GM18861 (cell line): ENCODE measurements around the gene KATNBL1.
A peak's percentile ranks its signal among the peaks of the same experiment; 100 is the strongest.

Source experiments
- ATAC-seq: cut with Tn5 transposase; IDR thresholded peaks from one replicate; pipeline ENCODE4 v1.9.1; 2021; ENCODE audit not compliant: unreplicated experiment

Gene KATNBL1, protein sequence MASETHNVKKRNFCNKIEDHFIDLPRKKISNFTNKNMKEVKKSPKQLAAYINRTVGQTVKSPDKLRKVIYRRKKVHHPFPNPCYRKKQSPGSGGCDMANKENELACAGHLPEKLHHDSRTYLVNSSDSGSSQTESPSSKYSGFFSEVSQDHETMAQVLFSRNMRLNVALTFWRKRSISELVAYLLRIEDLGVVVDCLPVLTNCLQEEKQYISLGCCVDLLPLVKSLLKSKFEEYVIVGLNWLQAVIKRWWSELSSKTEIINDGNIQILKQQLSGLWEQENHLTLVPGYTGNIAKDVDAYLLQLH

DNA sequence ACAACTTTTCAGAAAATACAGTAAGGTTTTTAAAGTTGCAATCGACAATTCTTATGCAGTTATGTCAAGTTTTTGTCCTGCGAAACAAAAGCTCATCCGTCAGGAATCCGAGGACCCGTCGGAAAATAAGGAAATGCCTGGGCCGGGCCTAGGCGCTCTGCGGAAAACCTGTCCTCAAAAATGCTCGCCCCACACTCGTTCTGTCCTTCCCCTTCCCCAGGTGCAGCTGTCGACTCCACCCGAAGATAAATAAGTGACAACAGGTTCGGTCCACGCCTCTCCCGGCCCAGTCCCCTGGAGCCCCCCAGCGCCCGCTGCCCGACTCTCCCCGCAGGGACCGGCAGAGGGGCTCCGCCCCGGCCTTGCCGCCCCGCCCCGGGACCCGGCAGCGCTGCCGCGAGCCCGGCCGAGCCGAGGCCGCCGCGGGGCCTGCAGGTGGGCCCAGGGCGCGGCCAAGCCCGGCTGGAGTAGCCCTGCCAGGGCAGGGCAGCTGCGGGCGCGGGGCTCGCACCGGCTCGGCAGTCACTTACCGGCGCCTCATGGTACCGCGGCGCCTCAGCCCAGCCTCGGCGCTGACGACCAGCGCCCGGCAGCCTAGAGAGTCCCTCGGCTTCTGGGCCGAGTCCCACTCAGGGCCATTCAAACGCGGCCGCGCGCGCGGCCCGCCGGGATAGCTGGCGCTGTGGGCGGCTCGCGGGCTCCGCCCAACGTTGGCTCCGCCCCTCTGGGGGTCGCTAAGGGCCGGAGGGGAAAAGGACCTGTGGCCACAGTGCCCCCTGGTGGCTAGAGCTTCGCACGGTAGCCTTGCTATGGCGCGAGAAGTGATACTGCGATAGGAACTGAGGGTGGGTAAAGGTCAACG lies at the start of gene KATNBL1:
TSS of gene KATNBL1 (minus strand) at position 676 of the 862 bp plus-strand sequence. CDS start 46,420 bp downstream, outside the sequence.
- ATAC-seq, result peak; percentile 89

DNA sequence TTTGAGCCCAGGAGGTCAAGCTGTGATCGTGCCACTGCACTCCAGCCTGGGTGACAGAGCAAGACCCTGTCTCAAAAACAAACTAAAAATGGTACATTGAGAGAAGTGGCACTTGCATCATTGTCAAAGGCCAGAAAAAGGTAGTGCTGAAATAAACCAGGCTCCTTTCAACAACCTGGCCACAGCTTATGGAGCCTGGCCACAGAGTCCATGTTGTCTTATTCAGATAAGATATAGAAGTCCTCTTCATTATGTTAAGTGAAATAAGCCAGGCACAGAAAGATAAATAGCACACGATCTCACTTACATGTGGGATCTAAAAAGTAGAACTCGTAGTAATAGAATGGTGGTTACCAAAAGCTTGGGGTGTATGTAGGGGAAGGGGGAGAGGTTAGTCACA lies 49.7 kb upstream of the KATNBL1 start:
- ATAC-seq, result no peak

DNA sequence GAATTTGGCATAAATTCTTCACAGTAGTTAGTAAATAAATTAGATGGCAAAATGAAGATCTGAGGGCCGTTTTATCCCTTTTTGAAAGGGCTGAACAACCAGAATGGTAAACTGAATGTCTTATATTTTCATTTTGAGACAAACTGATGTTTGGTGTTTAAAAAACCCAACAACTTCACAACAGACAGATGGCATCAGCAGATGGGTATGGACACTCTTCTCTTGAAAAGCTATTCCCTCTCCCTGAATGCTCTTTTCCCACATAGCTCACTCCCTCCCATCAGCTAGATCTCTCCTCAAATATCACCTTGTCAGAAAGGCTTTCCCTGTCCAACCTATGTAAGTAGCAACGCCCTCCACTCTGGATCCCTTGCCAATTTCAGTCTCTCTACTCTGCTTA lies 48.3 kb upstream of the KATNBL1 start:
- ATAC-seq, result no peak

- ATAC-seq, result no peak
Measured at GRCh38 chr15:34252545-34252944, 42.6 kb upstream of the KATNBL1 start.

- no peak for ATAC-seq
Measured at GRCh38 chr15:34248190-34248589, 38.3 kb upstream of the KATNBL1 start.

GRCh38 chr15:34246276-34246976 lies 36.5 kb upstream of the KATNBL1 start:
- no peak for ATAC-seq

GRCh38 chr15:34243226-34243625 lies 33.3 kb upstream of the KATNBL1 start:
- no peak for ATAC-seq

DNA sequence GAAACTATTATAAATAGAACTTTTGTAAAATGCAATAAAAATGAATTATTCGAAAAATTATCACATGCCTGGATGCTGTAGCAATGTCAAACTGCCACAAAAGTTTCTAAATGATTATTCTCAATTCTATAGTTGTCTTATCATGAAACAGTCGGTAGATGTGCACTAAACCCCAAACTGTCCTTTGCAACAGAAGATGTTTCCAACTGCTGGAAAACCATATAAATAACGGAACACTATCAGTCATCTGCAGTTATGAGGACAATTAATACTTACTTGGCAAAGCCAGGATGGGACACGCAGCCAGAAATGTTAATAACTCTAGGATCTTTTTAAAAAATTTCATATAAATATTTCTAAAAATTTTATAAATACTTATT lies 32.4 kb upstream of the KATNBL1 start:
- no peak for ATAC-seq

GRCh38 chr15:34241376-34242330 lies 31.8 kb upstream of the KATNBL1 start:
- ATAC-seq, result peak; percentile 62

GRCh38 chr15:34240537-34240936 lies 30.6 kb upstream of the KATNBL1 start:
- ATAC-seq, result no peak

DNA sequence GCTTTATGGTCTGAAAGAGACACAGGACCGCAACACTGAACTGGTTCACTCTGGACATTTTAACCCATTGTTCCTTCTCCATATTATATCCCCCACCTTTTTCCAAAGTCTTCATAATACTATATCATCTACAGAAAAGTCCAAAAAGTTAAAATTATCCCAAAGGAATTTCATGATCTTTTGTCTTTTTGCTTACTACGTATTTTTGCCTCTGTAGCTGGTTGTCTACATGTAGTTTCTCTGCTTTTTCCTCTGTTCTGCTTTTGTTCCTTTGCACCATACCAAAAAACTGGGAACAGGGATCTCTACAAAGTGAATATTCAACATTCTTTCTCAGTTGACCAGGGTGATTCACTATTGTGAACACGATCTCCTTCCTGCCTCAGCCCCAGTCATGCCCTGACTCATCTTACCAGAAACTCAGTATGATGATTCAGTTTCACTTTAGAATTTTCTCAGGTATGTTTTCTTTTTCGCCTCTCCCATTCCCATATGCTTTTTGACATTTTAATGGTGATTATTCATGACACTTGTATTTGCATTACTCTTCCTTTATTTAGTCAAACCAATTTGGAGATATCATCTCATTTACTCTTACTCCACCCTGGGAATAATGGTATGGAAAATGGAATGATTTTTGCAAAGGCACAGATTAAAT lies 29.4 kb upstream of the KATNBL1 start:
- no peak for ATAC-seq

DNA sequence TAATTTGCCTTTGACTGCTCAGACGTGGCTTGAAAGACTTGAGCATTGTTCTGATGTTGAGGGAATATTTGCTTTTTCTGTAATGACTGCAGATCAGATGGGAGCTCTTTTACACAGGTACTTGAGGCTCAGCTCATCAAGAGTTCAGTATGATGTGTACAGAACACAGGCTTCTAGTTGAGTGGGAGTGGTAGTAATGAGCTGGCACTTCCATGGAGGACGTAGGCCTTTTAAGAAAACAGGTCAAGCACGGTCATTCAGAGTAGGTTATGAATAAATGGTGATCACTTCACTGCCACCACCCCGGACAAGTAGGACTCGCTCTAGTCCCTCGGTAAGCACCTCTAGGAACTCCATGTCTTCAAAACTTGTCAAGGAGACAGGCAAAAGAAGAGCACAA lies 23.7 kb upstream of the KATNBL1 start:
- ATAC-seq, result no peak

DNA sequence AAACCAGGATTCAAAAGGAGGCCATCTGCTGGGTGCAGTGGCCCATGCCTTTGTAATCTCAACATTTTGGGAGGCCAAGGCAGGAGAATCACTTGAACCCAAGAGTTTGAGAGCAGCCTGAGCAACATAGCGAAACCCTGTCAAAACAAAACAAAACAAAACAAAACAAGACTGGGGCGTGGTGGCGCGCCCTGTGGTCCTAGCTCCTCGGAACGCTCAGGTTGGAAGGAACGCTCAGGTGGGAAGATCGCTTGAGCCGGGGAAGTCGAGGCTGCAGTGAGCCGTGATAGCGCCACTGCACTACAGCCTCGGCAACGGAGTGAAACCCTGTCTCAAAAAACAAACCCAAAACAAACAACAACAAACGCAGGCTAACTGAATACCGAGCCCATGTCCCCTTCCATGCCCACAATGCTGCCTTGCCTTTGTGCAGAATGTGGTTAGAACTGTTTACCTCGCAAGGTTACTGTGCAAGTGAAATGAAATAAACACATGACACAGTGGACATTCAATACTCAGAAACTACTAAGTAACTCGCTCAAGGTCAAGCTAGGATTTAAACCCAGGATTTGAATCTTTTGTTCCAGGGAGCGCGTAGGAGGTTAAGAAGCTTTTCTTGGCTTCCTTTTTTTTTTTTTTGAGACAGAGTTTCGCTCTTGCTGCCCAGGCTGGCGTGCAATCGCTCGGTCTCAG lies 14.2 kb upstream of the KATNBL1 start:
- ATAC-seq, result no peak

DNA sequence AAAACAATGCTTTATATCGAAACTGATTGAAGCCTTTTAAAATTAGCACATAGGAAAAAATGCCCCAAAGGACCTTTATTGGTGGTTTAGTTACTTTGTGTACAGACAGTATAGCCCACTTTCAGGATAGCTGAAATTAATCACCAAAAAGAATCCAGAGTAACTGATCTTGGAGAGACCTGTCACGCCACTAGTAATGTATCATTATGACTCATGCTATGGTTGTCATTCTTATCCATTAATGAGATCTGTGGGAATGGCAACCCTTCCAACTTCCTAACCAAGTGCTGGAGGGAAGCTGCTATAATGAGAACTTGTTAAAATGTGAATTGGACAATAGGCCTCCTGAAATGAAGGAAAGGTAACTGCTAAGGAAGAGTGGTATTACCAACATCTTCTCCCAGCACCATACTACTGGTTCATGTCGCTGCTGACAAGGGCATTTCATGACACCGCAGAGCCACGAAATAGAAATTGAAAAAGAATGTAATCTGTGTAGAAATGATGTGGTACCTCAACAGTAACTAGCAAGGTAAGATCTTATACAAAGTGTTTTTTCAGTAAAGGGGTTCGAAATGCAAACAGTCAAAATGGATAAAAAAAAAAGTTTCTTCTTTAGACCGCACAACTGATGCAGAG lies 7.8 kb upstream of the KATNBL1 start:
- no peak for ATAC-seq

- ATAC-seq, result no peak
Measured at GRCh38 chr15:34216527-34217270, 6.8 kb upstream of the KATNBL1 start.

DNA sequence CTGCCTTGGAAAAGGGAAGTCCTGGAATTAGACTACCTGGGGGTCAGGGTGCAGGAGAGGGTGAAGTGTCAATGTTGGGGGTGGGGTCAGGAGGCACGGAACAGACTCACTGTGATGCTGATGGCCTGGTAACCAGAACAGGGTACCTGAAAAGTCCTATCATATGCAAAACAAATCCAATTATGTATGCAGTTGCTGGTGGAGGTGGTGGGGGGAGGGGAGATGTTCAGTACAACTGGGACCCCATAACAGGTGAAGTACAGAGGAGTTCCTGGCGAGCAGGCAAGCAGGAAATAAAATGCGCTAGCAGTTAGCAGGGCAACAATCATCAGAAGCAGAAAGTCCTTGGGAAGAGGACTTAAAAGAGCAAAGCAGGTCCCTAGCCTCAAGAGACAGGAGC lies 4.2 kb upstream of the KATNBL1 start:
- ATAC-seq, result no peak

GRCh38 chr15:34213690-34214089 lies 3.8 kb upstream of the KATNBL1 start:
- ATAC-seq, result no peak

DNA sequence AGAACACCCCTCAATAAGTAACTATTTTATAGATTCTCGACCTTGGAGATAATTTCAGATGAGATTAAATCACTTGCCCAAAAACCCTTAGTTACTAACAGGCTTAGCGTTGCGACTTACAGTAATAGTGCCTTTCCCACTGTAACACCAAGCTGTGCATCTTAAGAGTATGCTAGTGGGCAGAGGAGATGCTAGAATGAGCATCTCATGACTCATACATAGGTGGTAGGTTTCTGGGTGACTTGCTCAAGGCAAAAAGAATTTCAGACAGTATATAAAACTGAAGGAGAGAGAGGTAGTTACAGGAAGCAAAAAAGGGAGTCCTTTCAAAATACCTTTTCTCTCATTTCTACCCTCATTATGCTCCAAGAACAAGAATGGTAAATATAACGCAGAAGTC lies 3.9 kb downstream of the KATNBL1 start:
- no peak for ATAC-seq
